GM12801 (cell line): ENCODE measurements around the gene PKMYT1.

ENCODE experiments used
- CTCF ChIP-seq: IDR thresholded peaks from one replicate; pipeline ENCODE4 v1.5.1; 2011; ENCODE audit warnings: control low read depth; ENCODE audit not compliant: insufficient read length; ENCODE audit errors: extremely low read depth

PKMYT1 gene

GRCh38 chr16:3015865-3016521 is 35.7 kb upstream of the PKMYT1 start:
- no peak for TF ChIP-seq CTCF

GRCh38 chr16:3014971-3015370 is 34.7 kb upstream of the PKMYT1 start:
- no peak for TF ChIP-seq CTCF

GRCh38 chr16:3013998-3014690 is 33.9 kb upstream of the PKMYT1 start:
- no peak for TF ChIP-seq CTCF

- no peak for TF ChIP-seq CTCF
These were observed 33.3 kb upstream of the PKMYT1 start for GRCh38 chr16:3013491-3013951.

- no peak for TF ChIP-seq CTCF
These were observed 32.7 kb upstream of the PKMYT1 start, which contains the start of gene CLDN9 for GRCh38 chr16:3012828-3013420. CLDN9 (plus strand) TSS chr16:3012923; CDS start chr16:3013363, 440 bp downstream.

- no peak for TF ChIP-seq CTCF
These were observed 32.0 kb upstream of the PKMYT1 start for GRCh38 chr16:3012246-3012645.

- no peak for TF ChIP-seq CTCF
These were observed 30.3 kb upstream of the PKMYT1 start for GRCh38 chr16:3010510-3010909.
